HG02588 (cell line): ENCODE measurements around the gene DSG2.
"Not testable (repeated sequence)": the region's sequence is repeated elsewhere in the genome, so short reads cannot be mapped to it uniquely, and the experiment has no call there.

Experiments
- ATAC-seq: cut with Tn5 transposase; IDR thresholded peaks from one replicate; pipeline ENCODE4 v1.9.1; 2021; ENCODE audit warnings: mild to moderate bottlenecking, moderate library complexity; ENCODE audit not compliant: unreplicated experiment

DSG2 gene

DNA sequence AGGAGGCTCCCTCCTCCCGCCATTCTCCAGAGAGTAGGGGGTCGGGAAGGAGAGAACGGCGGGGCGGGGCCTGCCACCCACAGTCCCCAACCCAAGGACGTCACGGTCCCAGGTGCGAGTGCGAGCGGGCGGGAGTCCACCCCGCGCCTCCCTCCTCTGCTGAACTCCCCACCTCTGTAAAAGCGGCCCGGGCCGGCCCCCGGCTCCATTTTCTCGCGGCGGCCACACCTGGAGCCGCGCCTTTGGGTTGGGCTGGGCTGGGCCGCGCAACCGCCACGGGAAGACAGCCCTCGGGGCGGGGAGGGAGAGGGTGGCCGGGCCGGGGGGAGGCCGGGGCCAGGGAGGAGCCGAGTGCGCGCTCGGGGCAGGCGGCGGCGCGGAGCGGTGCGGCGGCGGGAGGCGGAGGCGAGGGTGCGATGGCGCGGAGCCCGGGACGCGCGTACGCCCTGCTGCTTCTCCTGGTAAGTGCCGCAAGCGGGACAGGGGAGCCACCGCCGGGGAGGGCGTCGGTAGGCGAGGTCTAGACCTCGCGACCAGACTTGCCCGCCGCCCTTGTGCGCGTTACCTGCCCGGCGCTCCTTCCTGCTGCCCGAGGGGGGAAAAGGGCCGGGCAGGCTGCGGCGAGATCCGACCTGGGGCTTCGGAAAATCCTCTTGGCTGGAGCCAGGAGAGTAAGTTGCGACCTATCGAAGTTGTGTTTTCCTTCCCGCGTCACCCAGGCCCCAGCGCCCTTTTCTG, at the start of gene DSG2:
TSS of gene DSG2 (plus strand) at position 342 of the 738 bp plus-strand sequence. CDS start at position 417, 75 bp downstream.
- peak; percentile 54 for ATAC-seq

DNA sequence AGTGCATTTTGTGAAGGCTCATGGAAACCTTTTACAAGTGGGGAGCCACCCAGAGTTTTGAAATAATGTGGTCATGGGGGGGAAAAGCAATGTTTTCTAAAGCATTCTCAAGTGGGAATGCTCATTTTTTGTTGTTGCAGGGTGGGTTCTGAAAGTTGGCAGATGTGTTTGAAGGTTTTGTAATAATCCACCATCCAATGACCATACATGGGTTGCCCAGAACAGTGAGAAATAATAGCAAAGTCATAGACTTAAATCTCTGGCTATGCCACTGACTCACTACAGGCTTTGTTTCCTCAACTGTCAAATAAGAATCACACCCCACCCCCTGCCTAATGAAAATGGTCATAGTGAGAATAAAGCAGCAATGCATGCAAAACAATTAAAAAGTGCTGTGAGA, 47.6 kb upstream of the DSG2 start:
- no peak for ATAC-seq

DNA sequence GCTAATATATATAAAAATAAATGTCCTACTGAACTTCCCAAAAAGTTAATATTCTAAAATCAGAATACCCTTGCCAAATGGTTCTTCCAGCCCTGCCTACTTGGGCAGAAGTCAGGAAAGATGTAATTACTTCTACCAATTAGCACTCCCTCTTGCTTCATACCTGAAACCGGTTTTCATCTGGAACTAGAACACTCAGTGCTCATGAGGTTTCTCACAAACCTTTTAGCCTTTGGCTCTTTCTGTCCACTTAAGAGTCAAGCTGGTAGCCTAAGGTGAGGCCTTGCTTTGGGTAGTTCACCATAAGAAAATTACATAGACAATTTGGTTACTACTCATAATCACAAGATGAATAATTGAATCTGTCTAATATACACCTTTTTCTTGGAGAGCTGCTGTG, 46.4 kb upstream of the DSG2 start:
- no peak for ATAC-seq

DNA sequence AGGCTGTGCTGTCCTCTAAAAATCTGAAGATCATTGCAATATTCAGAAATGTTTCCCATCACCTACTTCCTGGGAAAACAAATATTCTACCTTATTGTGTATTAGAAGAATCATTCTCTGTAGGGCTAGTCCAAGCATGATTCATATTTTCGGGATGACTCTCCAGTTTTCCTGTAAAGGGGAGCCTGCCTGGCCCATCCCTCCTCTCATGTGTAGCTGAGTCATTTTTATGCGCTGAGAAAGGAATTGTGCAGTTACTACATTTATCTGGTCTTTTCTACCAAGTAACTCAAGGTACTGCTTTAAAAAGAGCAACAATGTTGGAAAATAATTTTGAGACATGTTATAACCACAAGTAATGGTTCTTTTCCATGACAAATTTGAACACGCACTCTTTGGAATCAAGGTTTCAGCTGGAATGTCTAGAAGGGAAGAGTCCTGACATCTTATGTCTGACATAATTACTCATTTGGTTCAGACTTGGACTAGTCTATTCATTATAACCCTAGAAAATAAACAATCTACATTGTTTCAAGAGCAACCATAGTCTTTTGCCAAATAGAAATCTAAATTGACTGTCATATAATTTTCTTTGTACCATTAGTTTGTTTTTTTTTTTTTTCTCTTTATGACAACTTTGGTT, 43.8 kb upstream of the DSG2 start:
- no peak for ATAC-seq

DNA sequence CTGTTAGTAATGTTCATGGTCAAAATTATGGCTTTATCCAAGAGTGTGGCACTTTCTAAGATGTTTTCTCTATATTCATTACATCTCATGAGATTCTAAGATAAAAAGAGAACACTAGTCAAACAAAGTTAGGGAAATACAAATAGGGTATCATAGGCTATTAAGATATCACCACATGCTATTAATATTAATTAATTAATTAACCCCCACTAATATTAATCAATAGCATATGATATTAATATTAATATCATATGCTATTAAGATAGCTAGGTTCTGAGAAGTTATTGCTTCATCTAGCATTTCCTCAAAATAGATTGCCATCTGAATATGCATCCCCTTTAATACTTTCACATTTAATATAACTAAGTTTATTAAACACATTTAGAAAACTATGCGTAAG, 28.3 kb upstream of the DSG2 start:
- no peak for ATAC-seq

DNA sequence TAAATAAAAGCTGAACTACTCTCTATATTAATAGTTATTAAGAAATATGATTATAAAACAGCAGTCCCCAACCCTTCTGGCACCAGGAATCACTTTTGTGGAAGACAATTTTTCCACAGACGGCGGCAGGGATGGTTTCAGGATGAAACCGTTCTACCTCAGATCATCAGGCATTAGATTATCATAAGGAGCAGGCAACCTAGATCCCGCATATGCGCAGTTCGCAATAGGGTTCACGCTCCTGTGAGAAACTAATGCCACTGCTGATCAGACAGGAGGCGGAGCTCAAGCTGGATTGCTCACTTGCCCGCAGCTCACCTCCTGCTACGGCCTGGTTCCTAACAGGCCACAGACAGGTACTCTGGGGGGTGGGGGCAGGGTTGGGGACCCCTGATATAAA, 19.3 kb upstream of the DSG2 start:
- no peak for ATAC-seq

DNA sequence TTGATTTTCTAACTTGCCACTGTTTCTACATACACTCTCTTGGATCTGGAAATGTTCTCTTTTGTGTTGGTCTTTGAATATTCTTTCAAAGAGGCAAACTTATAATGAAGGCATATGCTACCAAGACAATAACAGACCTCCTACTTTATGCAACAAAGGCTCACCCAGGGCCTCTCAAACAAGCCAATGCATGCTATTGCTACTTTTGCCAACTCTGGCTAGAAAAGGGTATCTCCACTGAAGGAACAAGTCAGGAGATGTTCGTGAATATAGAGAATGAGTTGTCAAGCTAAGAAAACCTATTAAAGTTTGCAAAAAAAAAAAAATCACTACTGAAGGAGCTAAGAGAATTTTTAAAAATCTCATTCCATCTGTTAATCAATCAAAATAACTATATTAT, 15.9 kb upstream of the DSG2 start:
- no peak for ATAC-seq

DNA sequence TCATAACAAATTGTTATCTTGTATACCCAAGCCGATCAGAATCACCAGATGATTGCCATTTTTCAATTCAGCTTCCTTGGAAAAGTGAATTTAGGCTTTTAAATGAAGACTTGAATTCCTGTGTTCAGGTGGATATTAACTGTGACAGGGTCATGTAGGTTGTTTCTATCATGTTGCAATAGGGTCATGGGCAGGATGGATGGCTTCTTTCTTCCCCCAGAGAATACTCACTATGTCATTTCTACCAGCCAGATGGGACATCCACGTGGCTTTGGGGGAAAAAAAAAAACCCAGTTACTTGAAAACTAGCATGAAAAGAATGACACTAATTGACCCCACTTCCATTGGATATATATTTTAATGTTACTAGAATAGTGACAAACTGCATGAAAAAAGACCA, 14.6 kb upstream of the DSG2 start:
- ATAC-seq, result no peak

DNA sequence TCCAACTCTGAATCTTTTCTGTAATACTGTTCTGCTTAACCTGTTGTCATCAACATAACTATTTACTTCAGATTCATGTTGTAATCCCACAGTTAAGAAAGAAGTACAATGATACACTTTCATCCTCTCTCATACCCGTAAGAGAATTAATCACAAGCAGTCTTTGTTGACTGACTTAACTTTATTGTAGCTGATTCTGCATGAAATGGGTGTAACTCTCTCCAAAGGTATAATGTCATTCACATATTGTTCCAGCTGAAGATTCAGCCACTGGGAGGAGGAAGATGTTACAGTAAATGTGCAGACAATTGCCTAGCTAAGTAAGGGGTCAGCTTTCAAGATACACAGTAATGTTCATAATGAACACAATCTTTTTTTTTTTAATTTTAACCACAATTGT, 13.5 kb upstream of the DSG2 start:
- no peak for ATAC-seq

DNA sequence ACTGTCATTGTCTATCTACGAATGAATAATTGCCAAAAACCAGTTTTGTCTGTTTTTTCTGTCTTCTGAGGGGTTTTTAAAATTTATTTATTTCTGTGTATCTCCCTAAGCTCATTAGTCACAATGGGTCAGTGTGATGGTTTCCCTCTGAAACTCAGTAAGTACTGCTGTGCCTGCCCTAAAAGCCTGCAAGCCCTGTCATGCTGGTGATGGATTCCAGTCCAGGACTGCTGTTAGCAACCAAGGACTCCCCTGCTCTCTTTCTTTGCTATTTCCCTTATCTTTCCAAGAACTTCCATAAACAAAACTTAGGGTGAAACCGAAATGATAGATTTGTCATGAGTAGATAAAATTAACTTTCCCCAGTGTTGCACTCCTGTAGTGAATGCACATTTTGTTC, 11.8 kb upstream of the DSG2 start:
- ATAC-seq, result no peak

DNA sequence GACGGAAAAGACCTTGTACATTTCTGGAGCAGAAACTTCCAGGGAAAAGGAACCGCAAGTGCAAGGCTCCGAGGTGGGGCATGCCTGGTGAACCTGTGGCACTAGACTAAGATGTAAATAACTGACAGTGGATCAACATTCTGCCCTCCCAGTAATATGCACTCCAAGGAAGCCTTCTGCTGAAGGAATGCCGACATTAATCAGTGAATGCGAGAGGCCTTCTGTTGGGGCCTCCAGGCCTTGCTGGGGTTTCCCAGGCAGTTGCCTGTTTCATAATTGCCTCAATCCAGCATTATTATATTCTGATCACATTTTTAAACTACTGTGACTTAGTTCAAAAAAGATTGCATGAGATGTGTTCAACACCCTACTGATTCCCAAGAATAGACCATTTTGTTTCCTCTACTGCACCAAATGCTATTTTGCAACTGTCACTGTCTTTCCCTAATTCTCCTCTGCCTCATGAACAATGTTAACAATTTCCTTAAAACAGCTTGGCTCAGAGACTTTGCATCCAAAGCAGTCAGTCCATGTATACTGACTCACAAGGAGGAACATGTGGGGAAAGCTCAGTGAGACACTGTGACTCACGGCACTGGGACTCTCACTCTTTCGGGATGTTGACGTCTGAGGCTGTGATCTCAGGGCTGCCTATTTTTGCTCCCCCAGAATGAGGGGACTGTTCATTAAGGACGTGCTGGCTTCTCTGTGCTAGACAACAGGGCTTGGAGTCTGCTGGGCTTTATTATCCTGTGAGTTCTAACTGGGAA, 10.5 kb upstream of the DSG2 start:
- no peak for ATAC-seq

DNA sequence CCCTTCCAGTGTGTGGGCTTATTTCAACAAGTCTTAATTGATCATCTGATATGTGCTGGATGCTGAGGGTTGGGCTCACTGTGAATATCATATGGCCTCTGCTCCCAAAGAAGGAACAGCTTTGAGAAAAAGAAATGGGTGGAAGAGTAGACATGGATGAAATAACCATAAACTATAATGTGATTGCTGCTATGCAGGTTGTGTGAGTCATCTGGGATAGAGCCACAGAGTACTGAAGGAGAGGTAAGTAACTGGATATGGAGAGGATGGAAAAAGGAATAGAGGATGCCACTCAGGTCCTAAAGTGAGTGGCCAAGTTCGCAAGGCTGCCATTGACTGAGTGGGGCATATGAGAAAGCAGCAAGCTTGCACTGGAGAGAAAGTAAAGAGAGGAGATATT, 8.7 kb upstream of the DSG2 start:
- ATAC-seq, result no peak

DNA sequence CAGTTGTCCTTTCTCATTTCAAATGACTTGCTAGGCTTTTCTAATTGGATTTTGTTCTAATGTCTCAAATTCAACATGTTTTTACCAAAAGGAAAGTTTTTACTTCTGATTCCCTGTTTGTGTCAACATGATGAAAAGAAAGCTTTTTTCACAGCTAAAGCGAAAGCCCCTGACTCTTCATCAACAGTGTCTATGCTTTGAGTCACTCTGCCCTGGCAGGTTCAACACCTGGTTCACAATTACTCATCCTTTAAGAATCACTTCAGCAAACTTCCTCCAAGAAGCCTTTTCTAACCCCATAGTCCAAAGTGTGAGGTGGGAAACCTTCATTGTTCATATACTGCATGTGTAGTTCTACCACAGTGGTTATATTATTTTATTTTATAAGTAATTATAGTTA, 7.6 kb upstream of the DSG2 start:
- peak; percentile 78 for ATAC-seq

DNA sequence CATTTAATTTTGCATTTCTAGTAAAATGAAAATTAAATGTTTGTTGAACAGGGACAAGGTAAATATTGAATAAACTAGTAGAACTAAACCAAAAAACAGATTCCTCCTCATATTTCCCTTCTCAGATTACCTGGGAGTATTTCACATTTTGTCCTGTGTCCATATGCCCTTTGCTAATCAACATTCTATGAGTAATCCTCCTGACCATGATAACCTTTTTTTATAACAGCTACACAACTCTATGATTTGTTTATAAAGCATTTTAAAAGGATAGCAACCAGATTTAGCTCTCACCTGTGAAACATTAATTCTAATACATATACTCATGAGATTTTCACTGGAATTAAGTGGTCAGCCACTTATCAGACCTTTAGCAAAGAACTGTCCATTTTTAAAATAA, 7.1 kb upstream of the DSG2 start:
- ATAC-seq, result no peak

DNA sequence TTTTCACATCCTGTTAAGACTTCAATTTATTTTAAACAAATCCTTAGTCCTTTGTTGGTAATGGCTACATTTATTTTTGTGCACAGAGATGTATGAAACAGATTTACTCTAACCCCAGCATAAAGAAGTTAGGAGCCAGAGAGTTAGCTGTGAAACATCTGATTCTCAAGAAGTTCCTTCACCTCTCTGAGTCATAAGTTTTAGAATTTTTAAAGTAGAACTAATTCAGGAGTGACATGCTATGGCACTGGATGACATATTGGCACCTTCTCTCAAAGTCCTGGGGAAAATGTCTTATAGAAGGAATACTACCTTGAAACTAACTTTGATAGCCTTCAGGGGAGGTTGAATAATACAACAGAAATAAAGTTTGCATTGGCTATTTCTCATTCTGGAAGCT, 6.4 kb upstream of the DSG2 start:
- no peak for ATAC-seq

DNA sequence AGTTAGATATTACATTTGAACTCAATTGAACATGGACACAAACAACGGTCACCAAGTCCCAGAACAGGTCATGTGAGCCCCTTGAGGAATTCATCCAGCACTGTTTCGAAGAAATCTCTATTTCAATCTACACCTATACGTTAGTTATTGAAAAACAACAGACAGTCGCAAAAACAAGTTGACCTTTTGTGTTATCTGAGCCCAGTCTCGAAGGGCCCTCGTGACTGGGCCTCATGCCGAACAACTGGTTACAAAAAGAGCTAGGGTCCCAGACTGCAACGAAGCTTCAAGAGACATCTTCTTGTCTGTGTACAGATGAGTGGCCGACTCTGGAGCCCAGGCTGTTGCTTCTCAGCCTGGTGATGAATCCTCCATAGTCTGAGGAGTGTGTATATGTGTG, 5.3 kb upstream of the DSG2 start:
- no peak for ATAC-seq

DNA sequence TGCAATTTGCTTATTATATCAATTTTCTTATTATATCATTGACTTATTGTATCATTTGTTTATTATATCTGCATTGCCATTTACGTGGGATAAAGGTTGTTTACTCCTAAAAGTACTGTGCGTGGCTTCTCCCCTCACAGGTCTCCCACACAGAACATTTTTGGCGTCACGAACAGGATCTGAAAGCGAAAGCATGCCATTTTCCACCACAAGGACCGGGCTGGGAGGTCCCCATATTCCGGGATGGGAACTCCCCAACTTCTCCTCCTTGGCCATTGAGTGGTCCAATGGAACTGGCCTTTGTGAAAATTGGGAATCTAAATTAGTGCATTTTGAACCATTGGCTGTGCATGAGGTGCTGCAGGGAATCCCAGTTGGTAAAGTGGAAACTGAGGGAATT, 4.8 kb upstream of the DSG2 start:
- ATAC-seq, result no peak

DNA sequence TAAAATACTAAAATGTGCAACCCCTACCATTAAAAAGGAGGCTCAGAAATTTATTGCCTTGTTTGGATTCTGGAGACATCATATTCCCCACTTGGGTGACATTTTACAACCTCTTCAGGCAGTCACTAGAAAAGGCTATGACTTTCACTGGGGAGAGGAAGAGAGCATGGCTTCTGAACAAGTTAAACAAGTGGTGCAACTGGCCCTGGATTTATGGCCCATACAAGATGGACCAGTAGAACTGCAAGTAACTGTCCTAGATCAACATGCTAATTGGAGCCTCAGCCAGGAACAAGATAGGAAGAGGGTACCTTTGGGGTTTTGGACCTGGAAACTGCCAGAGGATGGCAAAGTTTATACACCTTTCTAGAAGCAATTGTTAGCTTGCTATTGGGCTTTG, 4.0 kb upstream of the DSG2 start:
- ATAC-seq, result no peak

DNA sequence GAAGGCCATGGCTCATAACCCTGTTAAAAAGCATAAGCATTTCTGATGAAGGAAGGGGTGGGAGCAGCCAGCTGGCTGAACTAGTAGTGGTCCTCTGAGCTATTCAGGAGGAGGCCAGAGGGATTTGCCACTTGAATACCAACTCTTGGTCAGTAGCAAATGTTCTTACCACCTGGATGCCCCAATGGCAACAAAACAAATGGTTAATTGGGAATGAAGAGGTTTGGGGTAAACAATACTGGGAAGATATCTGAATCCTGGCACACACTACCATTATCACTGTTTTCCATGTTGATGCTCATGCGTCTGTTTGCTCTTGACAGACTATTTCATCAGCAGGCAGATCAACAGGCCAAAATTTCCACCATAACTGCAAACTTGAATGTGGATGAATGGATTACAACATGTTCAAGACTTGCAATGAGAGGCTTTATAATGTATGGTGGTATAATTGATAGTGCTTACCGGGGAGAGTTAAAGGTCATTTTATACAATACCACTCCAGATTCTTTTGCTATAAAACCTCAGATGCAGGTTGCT, 3.2 kb upstream of the DSG2 start:
- ATAC-seq, result not testable (repeated sequence)

DNA sequence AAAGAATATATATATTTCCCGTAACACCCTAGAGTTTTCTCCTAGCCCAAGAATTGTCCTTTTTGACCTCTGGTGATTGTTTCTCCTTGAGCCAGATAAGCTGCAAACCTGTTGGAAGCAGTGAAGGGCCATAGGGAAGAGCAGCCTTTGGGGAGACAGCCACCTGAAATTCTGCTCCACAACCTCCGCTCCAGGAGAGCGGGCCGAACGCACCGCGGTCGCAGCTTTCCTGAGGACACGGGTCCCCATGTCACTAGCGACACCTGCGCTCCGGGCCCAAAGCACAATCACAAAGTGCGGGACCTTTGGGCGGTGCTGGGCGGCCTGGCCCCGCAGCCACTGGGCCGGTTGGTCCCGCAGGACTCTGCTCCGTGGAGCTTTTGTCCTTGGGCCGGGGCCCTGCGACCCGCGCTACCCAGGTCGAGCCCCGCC, 557 bp upstream of the DSG2 start:
- no peak for ATAC-seq

DNA sequence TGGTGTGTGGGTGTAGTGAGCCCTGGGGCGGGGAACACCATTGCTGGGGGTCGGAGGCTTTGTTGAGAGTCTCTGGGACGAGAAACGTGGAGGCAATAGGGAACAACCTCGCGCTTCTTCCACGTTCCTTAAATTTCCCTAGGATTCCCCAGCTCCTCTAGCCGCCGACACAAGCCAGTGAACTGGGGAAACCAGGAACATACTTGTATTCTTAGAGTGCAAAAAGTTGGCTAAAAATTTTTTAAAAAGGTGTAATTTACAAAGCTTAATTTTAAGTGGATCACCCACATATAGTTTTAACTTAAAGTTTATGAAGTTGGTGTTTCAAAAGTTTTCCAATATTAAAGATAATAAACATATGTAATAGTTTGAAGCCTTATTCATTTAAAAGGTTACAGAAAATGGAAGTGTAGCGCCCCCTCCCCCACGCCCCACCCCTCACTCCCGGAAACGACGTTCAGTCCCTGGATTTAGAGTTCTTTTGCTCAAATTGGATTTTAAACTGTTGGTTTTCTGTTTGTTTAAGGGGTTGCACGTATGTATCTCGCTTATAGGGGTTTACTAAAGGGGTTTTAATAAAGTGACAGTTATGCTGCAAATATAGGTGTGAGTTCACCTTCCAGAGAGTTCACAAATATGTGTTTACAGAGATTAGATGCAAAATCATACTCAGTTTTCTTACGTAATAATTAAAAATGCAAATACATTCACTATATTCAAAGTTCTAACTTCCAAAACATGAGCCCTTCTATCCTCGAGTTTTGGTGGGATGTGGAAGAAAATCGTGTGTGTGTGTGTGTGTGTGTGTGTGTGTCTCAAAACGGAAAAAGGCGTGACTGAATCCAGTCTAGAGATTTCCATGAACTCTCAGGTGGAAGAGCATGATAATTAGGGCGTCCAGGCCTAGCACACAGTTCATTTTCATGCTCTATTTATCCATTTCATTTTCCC, 872 bp downstream of the DSG2 start:
- no peak for ATAC-seq
